NOMO-1 treated with dmso at 0.1 percent for 144 hours (cell line): Measurements from ENCODE around the gene CFAP68.
A peak's percentile ranks its signal among the peaks of the same experiment; 100 is the strongest.
"Not testable (repeated sequence)": the region's sequence is repeated elsewhere in the genome, so short reads cannot be mapped to it uniquely, and the experiment has no call there.

Experiments
- DNase-seq: peaks from one replicate; lab custom pipeline; 2025; ENCODE audit not compliant: unreplicated experiment; lab: John Stamatoyannopoulos, UW

CFAP68 gene

GRCh38 chr11:111916768-111917167 lies 37.4 kb downstream of the CFAP68 start:
- DNase-seq = no peak

- DNase-seq = no peak
Observed at GRCh38 chr11:111917312-111917711, 38.0 kb downstream of the CFAP68 start.

GRCh38 chr11:111917788-111918187 lies 38.4 kb downstream of the CFAP68 start:
- DNase-seq = no peak

- DNase-seq = no peak
Observed at GRCh38 chr11:111918390-111919256, 39.3 kb downstream of the CFAP68 start, which contains the start of gene C11orf52. Gene C11orf52 (plus strand): TSS chr11:111918913. CDS start chr11:111918973, 60 bp downstream.

GRCh38 chr11:111920908-111921307 lies 41.6 kb downstream of the CFAP68 start:
- no peak for DNase-seq

GRCh38 chr11:111921541-111922230 lies 42.3 kb downstream of the CFAP68 start:
- no peak for DNase-seq

- no peak for DNase-seq
Observed at GRCh38 chr11:111922803-111923202, 43.5 kb downstream of the CFAP68 start.

- DNase-seq = no peak
Observed at GRCh38 chr11:111923351-111923788, 44.0 kb downstream of the CFAP68 start.

GRCh38 chr11:111923951-111924350 lies 44.6 kb downstream of the CFAP68 start:
- DNase-seq = no peak

- DNase-seq = no peak
Observed at GRCh38 chr11:111925953-111926352, 46.6 kb downstream of the CFAP68 start.

- DNase-seq = peak; percentile 98
Observed at GRCh38 chr11:111926505-111927391, 47.4 kb downstream of the CFAP68 start.

GRCh38 chr11:111930472-111930871 lies 51.1 kb downstream of the CFAP68 start:
- no peak for DNase-seq

- no peak for DNase-seq
Observed at GRCh38 chr11:111932611-111932950, 53.2 kb downstream of the CFAP68 start.

GRCh38 chr11:111933176-111933575 lies 53.8 kb downstream of the CFAP68 start:
- DNase-seq = not testable (repeated sequence)

GRCh38 chr11:111933872-111934271 lies 54.5 kb downstream of the CFAP68 start:
- peak; percentile 47 for DNase-seq

GRCh38 chr11:111934306-111934705 lies 55.0 kb downstream of the CFAP68 start:
- no peak for DNase-seq
